HUES6 (cell line): Measurements from ENCODE around the gene CD38.
"Not testable (repeated sequence)": the region's sequence is repeated elsewhere in the genome, so short reads cannot be mapped to it uniquely, and the experiment has no call there.

ENCODE experiments used
- H3K27ac ChIP-seq: 2 replicates; pipeline ENCODE4 v1.7.0; 2013; ENCODE audit warnings: low read depth, mild to moderate bottlenecking, low read length, inconsistent platforms
- H3K27me3 ChIP-seq: 2 replicates; pipeline ENCODE4 v1.6.1; 2013; ENCODE audit warnings: low read length; ENCODE audit not compliant: control insufficient read depth, insufficient read depth
- H3K36me3 ChIP-seq: 2 replicates; pipeline ENCODE4 v1.6.1; 2013; ENCODE audit warnings: low read length; ENCODE audit not compliant: control insufficient read depth, insufficient read depth
- H3K4me1 ChIP-seq: 2 replicates; pipeline ENCODE4 v1.6.1; 2013; ENCODE audit warnings: low read length; ENCODE audit not compliant: control insufficient read depth, insufficient read depth
- H3K4me3 ChIP-seq: 2 replicates; pipeline ENCODE4 v1.5.1; 2013; ENCODE audit warnings: low read depth, low read length
- H3K9ac ChIP-seq: one replicate; pipeline ENCODE4 v1.6.1; 2013; ENCODE audit warnings: mild to moderate bottlenecking, low read length
- H3K9me3 ChIP-seq: 2 replicates; pipeline ENCODE4 v1.6.1; 2013; ENCODE audit warnings: low read depth, low read length; ENCODE audit not compliant: control insufficient read depth, insufficient read depth

Gene CD38

DNA sequence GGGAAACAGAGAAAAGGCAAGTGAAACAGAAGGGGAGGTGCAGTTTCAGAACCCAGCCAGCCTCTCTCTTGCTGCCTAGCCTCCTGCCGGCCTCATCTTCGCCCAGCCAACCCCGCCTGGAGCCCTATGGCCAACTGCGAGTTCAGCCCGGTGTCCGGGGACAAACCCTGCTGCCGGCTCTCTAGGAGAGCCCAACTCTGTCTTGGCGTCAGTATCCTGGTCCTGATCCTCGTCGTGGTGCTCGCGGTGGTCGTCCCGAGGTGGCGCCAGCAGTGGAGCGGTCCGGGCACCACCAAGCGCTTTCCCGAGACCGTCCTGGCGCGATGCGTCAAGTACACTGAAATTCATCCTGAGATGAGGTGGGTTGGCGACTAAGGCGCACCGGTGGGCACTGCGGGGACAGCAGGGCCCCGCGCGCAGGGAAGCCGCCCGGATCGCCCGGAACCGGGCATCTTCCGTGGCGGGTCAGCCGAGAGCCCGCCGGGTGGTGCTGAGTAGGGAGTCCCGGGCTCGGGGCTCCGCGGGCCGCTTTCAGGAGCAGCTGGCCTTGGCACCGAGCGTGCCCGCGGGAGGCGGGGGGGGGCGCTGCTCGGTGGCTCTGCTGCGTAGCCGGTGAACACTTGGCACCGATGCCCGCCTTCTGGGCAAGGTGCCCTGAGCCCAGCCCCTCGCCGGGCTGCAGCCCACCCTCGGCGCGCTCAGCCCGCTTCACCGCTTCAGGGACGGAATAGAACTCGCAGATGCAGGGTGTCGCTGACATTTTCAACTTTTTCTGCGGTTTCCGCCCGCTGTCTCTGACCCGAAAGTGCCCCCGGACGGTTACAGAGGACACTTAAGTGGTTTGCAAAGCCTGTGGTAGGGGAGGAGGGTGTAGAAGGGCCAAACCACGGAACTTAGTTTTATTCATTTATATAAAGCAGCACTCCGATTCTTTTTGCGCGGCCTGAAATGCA lies at the start of gene CD38:
Gene CD38 (plus strand): TSS at position 40 of the 953 bp plus-strand sequence. CDS start 87 bp downstream, at position 127.
- no peaks in the 10 kb centered on the region for H3K9me3 ChIP-seq
- no peak within 1 kb of the TSS for H3K9ac ChIP-seq
- H3K36me3 ChIP-seq, result no peaks in the 10 kb centered on the region
- no peak within 1 kb of the TSS for H3K27ac ChIP-seq
- H3K4me3 ChIP-seq, result peak within 1 kb of the TSS; percentile 55
- peaks cover 72% of the 10 kb centered on the region for H3K27me3 ChIP-seq
- H3K4me1 ChIP-seq, result no peaks in the 10 kb centered on the region

GRCh38 chr4:15729910-15730533 lies 48.1 kb upstream of the CD38 start:
- Histone ChIP-seq H3K9ac (no peak overlapping the region), H3K4me1 (no peaks in the 10 kb centered on the region), H3K27me3 (no peaks in the 10 kb centered on the region), H3K27ac (no peak overlapping the region), H3K36me3 (no peaks in the 10 kb centered on the region), H3K4me3 (no peak overlapping the region), H3K9me3 (no peaks in the 10 kb centered on the region)

- H3K27ac ChIP-seq, result not testable (repeated sequence)
Observed at GRCh38 chr4:15733061-15733460, 45.1 kb upstream of the CD38 start.

GRCh38 chr4:15735536-15735935 lies 42.6 kb upstream of the CD38 start:
- no peaks in the 10 kb centered on the region for H3K27me3 ChIP-seq
- H3K36me3 ChIP-seq, result no peaks in the 10 kb centered on the region
- H3K9ac ChIP-seq, result no peak overlapping the region
- no peak overlapping the region for H3K4me3 ChIP-seq
- no peak overlapping the region for H3K27ac ChIP-seq
- H3K4me1 ChIP-seq, result no peaks in the 10 kb centered on the region
- no peaks in the 10 kb centered on the region for H3K9me3 ChIP-seq

More at GRCh38 chr4:15733061-15733460, 45.1 kb upstream of the CD38 start:
- not testable (repeated sequence) for H3K27me3 ChIP-seq, H3K9me3 ChIP-seq, H3K9ac ChIP-seq, H3K4me1 ChIP-seq, H3K36me3 ChIP-seq, H3K4me3 ChIP-seq

GRCh38 chr4:15736514-15737050 lies 41.5 kb upstream of the CD38 start:
- Histone ChIP-seq H3K36me3 (no peaks in the 10 kb centered on the region), H3K27me3 (no peaks in the 10 kb centered on the region), H3K4me3 (no peak overlapping the region), H3K9me3 (peaks cover 3% of the 10 kb centered on the region; the same call in 1 of the 2 replicates), H3K9ac (no peak overlapping the region), H3K27ac (no peak overlapping the region), H3K4me1 (no peaks in the 10 kb centered on the region)

DNA sequence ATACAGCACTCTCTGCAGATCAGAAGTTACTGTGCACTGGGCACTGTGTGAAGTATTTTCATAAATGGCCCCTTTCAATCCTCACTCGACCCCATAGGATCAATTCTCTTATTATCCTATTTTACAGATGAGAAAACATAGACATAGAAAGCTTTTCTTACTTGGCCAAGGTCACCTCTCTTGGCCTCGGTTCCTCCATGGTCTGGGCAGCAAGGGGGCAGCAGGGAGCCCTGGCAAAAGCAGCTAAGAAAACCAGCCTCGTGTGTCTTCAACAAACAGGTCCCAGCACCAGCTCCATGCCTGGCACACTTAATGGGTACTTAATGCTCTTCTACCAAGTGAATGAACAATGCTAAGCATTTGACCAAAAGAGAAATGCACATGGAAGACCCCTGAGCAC lies 40.9 kb upstream of the CD38 start:
- no peak overlapping the region for H3K27ac ChIP-seq
- no peaks in the 10 kb centered on the region for H3K36me3 ChIP-seq
- peaks cover 7% of the 10 kb centered on the region; the same call in 1 of the 2 replicates for H3K9me3 ChIP-seq
- H3K4me3 ChIP-seq, result no peak overlapping the region
- H3K27me3 ChIP-seq, result no peaks in the 10 kb centered on the region
- H3K9ac ChIP-seq, result no peak overlapping the region
- no peaks in the 10 kb centered on the region for H3K4me1 ChIP-seq

GRCh38 chr4:15738877-15739276 lies 39.3 kb upstream of the CD38 start:
- H3K4me1 ChIP-seq, result no peaks in the 10 kb centered on the region
- no peak overlapping the region for H3K4me3 ChIP-seq

DNA sequence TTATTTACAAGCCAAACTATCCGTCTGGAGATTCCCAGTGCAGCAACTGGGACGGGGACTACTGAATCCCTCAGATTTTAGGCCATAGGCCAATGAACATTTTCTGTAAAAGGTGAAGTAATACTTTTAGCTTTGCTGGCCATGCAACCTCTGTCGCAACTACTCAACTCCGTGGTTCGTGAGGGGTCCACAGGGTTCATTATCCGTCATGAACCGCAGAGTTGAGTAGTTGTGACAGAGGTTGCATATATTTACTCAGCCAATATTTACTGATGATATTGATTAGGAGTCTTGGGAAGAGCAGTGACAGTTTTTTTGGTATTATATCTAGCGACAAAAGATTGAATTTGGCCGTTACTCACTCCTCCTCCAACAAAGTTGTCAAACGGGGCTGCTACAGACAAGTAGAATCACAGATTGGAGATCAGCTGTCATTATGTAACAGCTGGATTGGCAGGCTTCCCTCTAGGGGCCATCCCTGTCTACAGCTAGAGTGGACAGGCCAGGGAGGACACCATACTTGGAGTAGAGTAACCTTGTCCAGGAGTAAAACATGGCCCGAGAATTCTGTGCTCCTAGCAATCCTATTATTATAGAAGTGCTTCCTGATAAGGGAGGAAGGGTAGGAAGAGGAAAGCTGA lies 37.2 kb upstream of the CD38 start:
- H3K4me1 ChIP-seq, result no peaks in the 10 kb centered on the region
- no peak overlapping the region for H3K4me3 ChIP-seq
- no peaks in the 10 kb centered on the region for H3K27me3 ChIP-seq
- H3K9ac ChIP-seq, result no peak overlapping the region
- peaks cover 12% of the 10 kb centered on the region; the same call in 1 of the 2 replicates for H3K9me3 ChIP-seq
- H3K27ac ChIP-seq, result no peak overlapping the region
- H3K36me3 ChIP-seq, result no peaks in the 10 kb centered on the region

More at GRCh38 chr4:15738877-15739276, 39.3 kb upstream of the CD38 start:
- H3K27ac ChIP-seq, result no peak overlapping the region
- no peak overlapping the region for H3K9ac ChIP-seq
- H3K27me3 ChIP-seq, result no peaks in the 10 kb centered on the region
- no peaks in the 10 kb centered on the region for H3K36me3 ChIP-seq
- H3K9me3 ChIP-seq, result peaks cover 12% of the 10 kb centered on the region; the same call in 1 of the 2 replicates

DNA sequence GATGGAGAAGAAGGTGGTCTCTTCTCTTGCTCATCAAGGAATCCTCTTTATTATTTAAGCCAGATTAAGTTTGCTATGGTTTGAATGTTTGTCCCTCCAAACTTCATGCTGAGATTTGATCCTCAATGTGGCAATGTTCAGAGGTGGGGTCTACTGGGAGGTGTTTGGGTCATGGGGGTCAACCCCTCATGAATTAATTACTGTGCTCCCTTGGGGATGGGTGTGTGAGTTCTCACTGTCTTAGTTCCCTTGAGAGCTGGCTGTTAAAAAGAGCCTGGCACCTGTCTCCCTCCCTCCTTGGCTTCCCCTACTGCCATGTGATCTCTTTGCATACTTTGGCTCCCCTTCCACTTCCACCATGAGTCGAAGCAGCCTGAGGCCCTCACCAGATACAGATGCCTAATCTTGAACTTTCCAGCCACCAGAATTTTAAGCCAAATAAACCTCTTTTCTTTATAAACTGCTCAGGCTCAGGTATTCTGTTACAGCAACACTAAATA lies 36.0 kb upstream of the CD38 start:
- H3K4me3 ChIP-seq, result no peak overlapping the region
- H3K9ac ChIP-seq, result no peak overlapping the region
- no peaks in the 10 kb centered on the region for H3K4me1 ChIP-seq
- no peaks in the 10 kb centered on the region for H3K36me3 ChIP-seq
- H3K27me3 ChIP-seq, result no peaks in the 10 kb centered on the region
- H3K27ac ChIP-seq, result no peak overlapping the region
- H3K9me3 ChIP-seq, result peaks cover 12% of the 10 kb centered on the region; the same call in 1 of the 2 replicates

DNA sequence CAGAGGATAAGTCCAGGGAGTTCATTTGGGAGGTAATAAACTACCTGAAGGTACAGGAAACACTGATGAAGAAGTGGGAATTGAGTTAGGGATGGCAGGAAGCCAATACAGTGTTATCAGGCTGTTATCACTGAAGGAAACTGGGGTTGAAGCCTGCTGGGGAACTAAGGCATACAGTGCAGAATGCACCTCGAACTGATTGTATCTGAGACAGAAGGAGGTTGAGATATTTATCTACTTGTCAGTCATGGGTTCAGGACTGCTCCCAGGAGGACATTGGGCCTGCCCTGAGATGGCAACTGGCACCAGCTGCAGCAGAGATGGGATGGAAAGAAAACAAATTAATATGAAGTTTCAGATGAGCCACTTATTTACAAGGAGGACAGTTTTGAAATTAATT lies 35.5 kb upstream of the CD38 start:
- no peaks in the 10 kb centered on the region for H3K4me1 ChIP-seq
- no peaks in the 10 kb centered on the region for H3K36me3 ChIP-seq
- no peak overlapping the region for H3K4me3 ChIP-seq
- H3K9me3 ChIP-seq, result peaks cover 12% of the 10 kb centered on the region; the same call in 1 of the 2 replicates
- H3K27ac ChIP-seq, result no peak overlapping the region
- no peak overlapping the region for H3K9ac ChIP-seq
- no peaks in the 10 kb centered on the region for H3K27me3 ChIP-seq
